Suprapubic skin (tissue), 4 donors: Measurements from ENCODE around the gene TSPAN15. TPM values are rescaled to one million over a fixed set of nuclear protein-coding genes. Genes with fewer than 3 reads are reported as not detected.

Experiments
- DNase-seq, 2 donors: peaks; one replicate each; pipeline ENCODE4 v3.0.0-alpha.2; 2019; ENCODE audit warnings: low spot score in 2 of 2
- H3K27ac ChIP-seq: fragments of 200-600 bp; sonication (generic); one replicate; pipeline ENCODE4 v1.5.1; 2019
- H3K27me3 ChIP-seq: fragments of 200-600 bp; sonication (generic); one replicate; pipeline ENCODE4 v1.5.1; 2019
- H3K36me3 ChIP-seq: fragments of 200-600 bp; sonication (generic); one replicate; pipeline ENCODE4 v1.5.1; 2019
- H3K4me1 ChIP-seq: fragments of 200-600 bp; sonication (generic); one replicate; pipeline ENCODE4 v1.5.1; 2019
- H3K4me3 ChIP-seq: fragments of 200-600 bp; sonication (generic); one replicate; pipeline ENCODE4 v1.5.1; 2019; ENCODE audit warnings: mild to moderate bottlenecking
- H3K9me3 ChIP-seq: fragments of 200-600 bp; sonication (generic); one replicate; pipeline ENCODE4 v1.5.1; 2019
- CTCF ChIP-seq, 2 donors: fragments of 200-600 bp in 1 of 2; fragments of 450-650 bp in 1 of 2; sonication (generic) in 1 of 2; IDR thresholded peaks; one replicate each; pipeline ENCODE4 v1.5.1; 2016 to 2019; ENCODE audit warnings: antibody characterized with exemption in 2 of 2, mild to moderate bottlenecking in 1 of 2, moderate library complexity in 1 of 2
- EP300 ChIP-seq: sonication (generic); formaldehyde crosslinking; IDR thresholded peaks from one replicate; pipeline ENCODE4 v1.6.1; 2017; ENCODE audit warnings: antibody characterized with exemption
- POLR2A ChIP-seq, 2 donors: fragments of 450-650 bp; IDR thresholded peaks; one replicate each; pipeline ENCODE4 v1.6.1; 2017; ENCODE audit warnings: antibody characterized with exemption in 2 of 2, mild to moderate bottlenecking in 2 of 2, moderate library complexity in 2 of 2
- POLR2AphosphoS5 ChIP-seq, 3 donors: sonication (generic); formaldehyde crosslinking; IDR thresholded peaks; one replicate each; pipeline ENCODE4 v1.6.1; 2017; ENCODE audit warnings: antibody characterized with exemption in 3 of 3
- WGBS: methylation state at CpG from one replicate; pipeline ENCODE4 v1.1.5; 2018; 5-methylcytosine and 5-hydroxymethylcytosine counted together
- total RNA-seq, 4 donors: library from RNA; depleted of rRNA; stranded (reverse); fragments of >200 nt; gene quantifications; one replicate each; pipeline ENCODE4 v1.1.0, GENCODE V29; 2016

The TSPAN15 gene
- total RNA-seq, 4 donors from 2014 or later = 4.0 to 18.1 (median 11.7) TPM

- Histone ChIP-seq H3K9me3 (no peaks in the 10 kb centered on the region), H3K4me1 (peaks cover 31% of the 10 kb centered on the region), H3K27me3 (peaks cover 4% of the 10 kb centered on the region), H3K36me3 (no peaks in the 10 kb centered on the region), H3K4me3 (no peak overlapping the region), H3K27ac (no peak overlapping the region)
- WGBS = 79% methylated on average over 8 of the region's 8 CpGs
- TF ChIP-seq POLR2A (IDR thresholded peaks at IDR 0.05) (no peak), EP300 (no peak), CTCF (IDR thresholded peaks at IDR 0.05) (no peak), POLR2AphosphoS5 (IDR thresholded peaks at IDR 0.05) (no peak)
- no peak for DNase-seq
These were observed 19.5 kb downstream of the TSPAN15 start for GRCh38 chr10:69470463-69471384.

GRCh38 chr10:69472142-69472541 lies 20.9 kb downstream of the TSPAN15 start:
- no peaks in the 10 kb centered on the region for H3K36me3 ChIP-seq
- H3K27ac ChIP-seq = no peak overlapping the region
- H3K27me3 ChIP-seq = peaks cover 4% of the 10 kb centered on the region
- no peaks in the 10 kb centered on the region for H3K9me3 ChIP-seq
- TF ChIP-seq EP300 (no peak), CTCF (IDR thresholded peaks at IDR 0.05) (no peak), POLR2A (IDR thresholded peaks at IDR 0.05) (no peak), POLR2AphosphoS5 (IDR thresholded peaks at IDR 0.05) (no peak)
- peaks cover 23% of the 10 kb centered on the region for H3K4me1 ChIP-seq
- DNase-seq = no peak
- no peak overlapping the region for H3K4me3 ChIP-seq
- 81% methylated on average over 4 of the region's 4 CpGs for WGBS

- no peak for DNase-seq
- Histone ChIP-seq H3K27ac (no peak overlapping the region), H3K36me3 (no peaks in the 10 kb centered on the region), H3K4me1 (peaks cover 23% of the 10 kb centered on the region), H3K9me3 (no peaks in the 10 kb centered on the region), H3K27me3 (peaks cover 4% of the 10 kb centered on the region), H3K4me3 (no peak overlapping the region)
- WGBS = 75% methylated on average over 1 of the region's 4 CpGs
- TF ChIP-seq POLR2A (IDR thresholded peaks at IDR 0.05) (no peak), CTCF (IDR thresholded peaks at IDR 0.05) (no peak), POLR2AphosphoS5 (IDR thresholded peaks at IDR 0.05) (no peak), EP300 (no peak)
These were observed 21.3 kb downstream of the TSPAN15 start for GRCh38 chr10:69472544-69472943.

- H3K27me3 ChIP-seq = peaks cover 4% of the 10 kb centered on the region
- no peak for DNase-seq
- 60% methylated on average over 10 of the region's 10 CpGs for WGBS
- no peaks in the 10 kb centered on the region for H3K36me3 ChIP-seq
- no peak overlapping the region for H3K27ac ChIP-seq
- peaks cover 23% of the 10 kb centered on the region for H3K4me1 ChIP-seq
- TF ChIP-seq POLR2A (IDR thresholded peaks at IDR 0.05) (no peak), EP300 (no peak), POLR2AphosphoS5 (IDR thresholded peaks at IDR 0.05) (no peak), CTCF (IDR thresholded peaks at IDR 0.05) (no peak)
- H3K4me3 ChIP-seq = no peak overlapping the region
- no peaks in the 10 kb centered on the region for H3K9me3 ChIP-seq
These were observed 22.2 kb downstream of the TSPAN15 start for GRCh38 chr10:69473304-69473990.
